ENCODE measurements around the gene GNB3. TPM values are rescaled to one million over a fixed set of nuclear protein-coding genes. Genes with fewer than 3 reads are reported as not detected.
A peak's percentile ranks its signal among the peaks of the same experiment; 100 is the strongest.

The GNB3 gene
- polyA plus RNA-seq, 3 donors from 2014 or later = not detected

DNA sequence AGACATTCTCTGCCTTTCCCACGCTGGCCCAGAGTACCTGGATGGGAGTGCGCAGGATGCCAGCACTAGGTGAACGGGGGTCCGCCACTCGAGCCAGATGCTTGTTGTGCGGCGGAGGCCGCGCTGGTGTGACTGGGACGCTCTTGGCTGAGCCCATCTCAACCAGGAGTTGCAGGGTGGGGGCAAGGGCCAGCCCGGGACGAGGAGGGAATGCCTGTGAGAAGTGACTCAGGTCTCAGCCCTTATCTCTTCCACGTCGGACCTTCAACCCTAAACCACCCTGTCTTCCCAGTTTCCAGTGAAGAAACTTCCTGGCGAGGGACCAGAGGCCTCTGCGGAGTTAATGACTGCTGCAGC is 10.0 kb downstream of the GNB3 start:
- peak overlapping the region in 2 of 6 donors; percentile 97 to 99 for H3K27ac Mint-ChIP-seq
- peaks cover 6 to 12% (median 10%) of the 10 kb centered on the region in 3 donors for H3K27me3 Mint-ChIP-seq (ENCODE audit: low read depth in 3 of 3)
- DNase-seq = no peak
- H3K4me3 Mint-ChIP-seq = peak overlapping the region in 4 of 5 donors; percentile 95 to 100 (median 96)
- H3K9me3 Mint-ChIP-seq = no peaks in the 10 kb centered on the region
- H3K36me3 Mint-ChIP-seq = peaks cover 0 to 4% (median 2%) of the 10 kb centered on the region in 3 donors
- H3K4me1 Mint-ChIP-seq = peaks cover 21 to 29% of the 10 kb centered on the region in 2 donors

DNA sequence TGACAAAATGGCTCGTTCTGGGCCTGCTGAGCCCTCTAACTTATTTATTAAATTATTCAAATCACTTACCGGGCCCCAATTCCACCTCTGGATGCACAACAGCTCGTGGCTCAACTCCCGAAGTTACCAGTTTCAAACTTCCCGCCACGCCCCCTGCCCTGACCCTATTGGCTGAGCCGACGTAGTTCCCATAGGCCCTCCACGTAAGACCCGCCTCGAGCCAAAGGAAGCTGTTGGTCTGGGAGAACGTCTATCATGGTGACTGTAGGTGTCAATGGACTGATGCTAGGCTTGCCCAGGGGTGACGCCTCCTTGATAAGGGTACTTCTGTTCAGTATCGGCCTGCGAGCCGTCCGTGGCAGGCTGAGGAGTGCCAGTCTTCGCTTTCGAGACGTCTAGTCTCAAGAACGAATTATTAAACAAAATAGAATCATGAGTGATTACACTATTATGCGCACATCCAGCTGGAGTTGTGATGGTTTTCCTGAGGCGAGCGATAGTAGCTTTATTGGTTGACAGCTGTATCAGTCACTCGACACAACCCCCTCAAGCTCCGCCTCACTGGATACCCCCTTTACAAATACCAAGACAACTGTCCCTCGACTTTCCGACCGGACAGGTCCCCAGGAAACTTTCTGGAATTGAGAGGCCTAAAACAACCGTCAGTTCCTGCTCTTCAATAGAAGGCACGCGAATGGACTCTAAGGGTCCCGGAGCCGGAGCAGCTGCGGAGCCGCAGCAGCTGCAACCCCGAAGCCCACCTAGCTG is 10.6 kb downstream of the GNB3 start, which contains the start of gene CDCA3:
CDCA3 (minus strand) TSS at position 134 of the 768 bp plus-strand sequence. CDS start 334 bp downstream, outside the sequence.
- Mint-ChIP-seq H3K27me3 (ENCODE audit: low read depth in 3 of 3) (peaks cover 6 to 14% (median 10%) of the 10 kb centered on the region in 3 donors), H3K36me3 (peaks cover 0 to 6% (median 4%) of the 10 kb centered on the region in 3 donors), H3K4me3 (peak within 1 kb of the TSS; percentile 92 to 100 (median 96)), H3K4me1 (peaks cover 21 to 29% of the 10 kb centered on the region in 2 donors), H3K9me3 (no peaks in the 10 kb centered on the region), H3K27ac (peak within 1 kb of the TSS; percentile 97 to 99 (median 98))
- DNase-seq = peak; percentile 90 to 94 (median 92)

GRCh38 chr12:6851921-6852650 is 11.4 kb downstream of the GNB3 start, which contains the start of gene USP5:
USP5 (plus strand) TSS chr12:6852150; CDS start chr12:6852180, 30 bp downstream.
- peak; percentile 98 to 99 (median 99) for DNase-seq
- peaks cover 0 to 7% (median 4%) of the 10 kb centered on the region in 3 donors for H3K36me3 Mint-ChIP-seq
- H3K4me3 Mint-ChIP-seq = peak within 1 kb of the TSS; percentile 92 to 100 (median 96)
- peaks cover 6 to 14% (median 10%) of the 10 kb centered on the region in 3 donors for H3K27me3 Mint-ChIP-seq (ENCODE audit: low read depth in 3 of 3)
- peak within 1 kb of the TSS; percentile 97 to 99 (median 98) for H3K27ac Mint-ChIP-seq
- H3K4me1 Mint-ChIP-seq = peaks cover 21 to 29% of the 10 kb centered on the region in 2 donors
- H3K9me3 Mint-ChIP-seq = no peaks in the 10 kb centered on the region

DNA sequence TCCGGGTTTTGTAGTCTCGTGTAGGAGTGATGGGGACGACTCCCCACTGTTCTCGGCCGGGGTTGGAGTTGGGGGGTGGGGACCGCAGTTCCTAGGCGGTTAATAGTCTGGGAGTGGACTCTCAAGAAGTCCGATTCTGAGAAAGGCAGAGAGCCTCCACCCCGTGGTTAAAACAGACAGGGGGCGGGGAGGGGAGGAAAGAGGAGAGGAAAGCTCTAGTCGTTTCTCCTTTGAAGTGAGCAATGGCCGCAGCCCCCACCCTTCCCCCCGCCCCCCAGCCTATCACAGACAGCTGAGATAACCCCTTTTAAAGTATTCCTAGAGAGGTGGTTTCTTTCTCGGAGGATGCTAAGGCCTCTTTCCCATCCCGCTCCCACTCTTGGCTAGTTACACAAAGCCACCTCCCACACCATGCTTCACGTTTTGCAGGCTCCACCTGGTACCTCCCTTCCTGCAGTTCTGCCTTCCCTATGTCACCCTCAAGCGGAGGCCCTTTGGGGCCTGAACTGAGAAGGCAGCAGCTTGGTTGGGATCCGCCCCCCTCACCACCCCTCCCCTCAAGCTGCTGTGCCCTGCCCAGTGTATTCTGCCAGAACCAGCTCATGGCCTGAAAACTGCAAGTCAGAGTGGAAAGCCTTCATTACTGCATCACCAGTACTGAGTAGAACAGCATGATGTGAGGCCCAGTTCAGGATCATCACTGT is 12.1 kb downstream of the GNB3 start:
- peaks cover 21 to 29% of the 10 kb centered on the region in 2 donors for H3K4me1 Mint-ChIP-seq
- H3K9me3 Mint-ChIP-seq = no peaks in the 10 kb centered on the region
- H3K36me3 Mint-ChIP-seq = peaks cover 7 to 14% (median 10%) of the 10 kb centered on the region in 3 donors
- DNase-seq = no peak
- peak overlapping the region; percentile 97 to 99 (median 98) for H3K27ac Mint-ChIP-seq
- peak overlapping the region; percentile 92 to 100 (median 96) for H3K4me3 Mint-ChIP-seq
- peaks cover 6 to 14% (median 10%) of the 10 kb centered on the region in 3 donors for H3K27me3 Mint-ChIP-seq (ENCODE audit: low read depth in 3 of 3)

DNA sequence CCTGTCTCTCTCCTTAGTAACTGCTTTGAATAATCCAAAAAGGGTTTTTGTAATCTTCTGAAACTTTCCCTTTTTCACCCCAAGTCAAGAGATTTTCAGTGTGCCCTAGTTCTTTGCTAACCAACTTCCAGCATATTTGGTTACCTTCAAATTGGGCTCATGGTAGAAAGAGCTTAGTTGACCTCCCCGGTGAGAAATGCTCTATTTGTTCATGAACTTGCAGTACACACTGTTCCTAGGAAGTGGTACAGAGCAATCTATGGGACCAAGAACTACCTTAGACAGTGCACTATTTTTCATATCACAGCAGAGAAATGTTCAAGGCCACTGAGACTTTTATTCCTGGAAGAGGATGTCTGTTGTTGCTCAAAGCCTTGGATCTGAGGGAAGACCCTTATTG is 12.9 kb downstream of the GNB3 start:
- Mint-ChIP-seq H3K36me3 (peaks cover 9 to 18% (median 15%) of the 10 kb centered on the region in 3 donors), H3K9me3 (no peaks in the 10 kb centered on the region), H3K27ac (peak overlapping the region in 5 of 6 donors; percentile 49 to 69 (median 56)), H3K27me3 (ENCODE audit: low read depth in 3 of 3) (peaks cover 6 to 14% (median 10%) of the 10 kb centered on the region in 3 donors), H3K4me1 (peaks cover 21 to 29% of the 10 kb centered on the region in 2 donors), H3K4me3 (peak overlapping the region; percentile 21 to 100 (median 95))
- no peak for DNase-seq

- Mint-ChIP-seq H3K27ac (peak overlapping the region in 1 of 6 donors; percentile 49), H3K27me3 (ENCODE audit: low read depth in 3 of 3) (peaks cover 6 to 14% (median 10%) of the 10 kb centered on the region in 3 donors), H3K9me3 (no peaks in the 10 kb centered on the region), H3K4me3 (peak overlapping the region in 1 of 5 donors; percentile 18), H3K4me1 (peaks cover 21 to 29% of the 10 kb centered on the region in 2 donors), H3K36me3 (peaks cover 9 to 18% (median 15%) of the 10 kb centered on the region in 3 donors)
- DNase-seq = no peak
Measured at GRCh38 chr12:6854036-6854435, 13.3 kb downstream of the GNB3 start.

DNA sequence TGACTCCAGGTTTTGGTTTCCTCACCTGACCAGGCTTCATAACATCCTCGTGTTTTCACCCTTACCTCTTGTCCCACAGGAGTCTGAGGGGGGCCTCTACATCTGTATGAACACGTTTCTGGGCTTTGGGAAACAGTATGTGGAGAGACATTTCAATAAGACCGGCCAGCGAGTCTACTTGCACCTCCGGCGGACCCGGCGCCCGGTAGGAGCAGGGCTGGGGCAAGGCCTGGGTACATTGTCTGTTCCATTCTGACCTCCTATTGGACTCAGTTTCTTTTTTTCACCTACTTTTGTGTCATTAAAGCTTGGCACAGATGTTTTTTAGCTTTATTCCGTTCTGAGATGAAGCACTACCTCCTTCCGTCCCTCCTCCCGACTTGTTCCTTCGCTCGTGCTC is 14.6 kb downstream of the GNB3 start:
- Mint-ChIP-seq H3K4me3 (no peak overlapping the region), H3K9me3 (no peaks in the 10 kb centered on the region), H3K27ac (no peak overlapping the region), H3K4me1 (peaks cover 21 to 29% of the 10 kb centered on the region in 2 donors), H3K27me3 (ENCODE audit: low read depth in 3 of 3) (peaks cover 6 to 10% (median 10%) of the 10 kb centered on the region in 3 donors), H3K36me3 (peaks cover 10 to 24% (median 16%) of the 10 kb centered on the region in 3 donors)
- DNase-seq = no peak

- Mint-ChIP-seq H3K27ac (no peak overlapping the region), H3K4me1 (peaks cover 0 to 4% of the 10 kb centered on the region in 2 donors), H3K27me3 (ENCODE audit: low read depth in 3 of 3) (peaks cover 0 to 3% (median 2%) of the 10 kb centered on the region in 3 donors), H3K36me3 (peaks cover 28 to 47% (median 38%) of the 10 kb centered on the region in 3 donors), H3K9me3 (no peaks in the 10 kb centered on the region), H3K4me3 (no peak overlapping the region)
- no peak for DNase-seq
Measured at GRCh38 chr12:6858799-6859198, 18.1 kb downstream of the GNB3 start.

- H3K36me3 Mint-ChIP-seq = peaks cover 30 to 53% (median 44%) of the 10 kb centered on the region in 3 donors
- H3K4me3 Mint-ChIP-seq = no peak overlapping the region
- peaks cover 0 to 3% (median 2%) of the 10 kb centered on the region in 3 donors for H3K27me3 Mint-ChIP-seq (ENCODE audit: low read depth in 3 of 3)
- no peaks in the 10 kb centered on the region for H3K4me1 Mint-ChIP-seq
- no peak overlapping the region for H3K27ac Mint-ChIP-seq
- DNase-seq = no peak
- no peaks in the 10 kb centered on the region for H3K9me3 Mint-ChIP-seq
Measured at GRCh38 chr12:6860116-6860515, 19.4 kb downstream of the GNB3 start.

GRCh38 chr12:6860942-6861341 is 20.2 kb downstream of the GNB3 start:
- Mint-ChIP-seq H3K36me3 (peaks cover 31 to 49% (median 41%) of the 10 kb centered on the region in 3 donors), H3K27ac (no peak overlapping the region), H3K4me3 (no peak overlapping the region)

DNA sequence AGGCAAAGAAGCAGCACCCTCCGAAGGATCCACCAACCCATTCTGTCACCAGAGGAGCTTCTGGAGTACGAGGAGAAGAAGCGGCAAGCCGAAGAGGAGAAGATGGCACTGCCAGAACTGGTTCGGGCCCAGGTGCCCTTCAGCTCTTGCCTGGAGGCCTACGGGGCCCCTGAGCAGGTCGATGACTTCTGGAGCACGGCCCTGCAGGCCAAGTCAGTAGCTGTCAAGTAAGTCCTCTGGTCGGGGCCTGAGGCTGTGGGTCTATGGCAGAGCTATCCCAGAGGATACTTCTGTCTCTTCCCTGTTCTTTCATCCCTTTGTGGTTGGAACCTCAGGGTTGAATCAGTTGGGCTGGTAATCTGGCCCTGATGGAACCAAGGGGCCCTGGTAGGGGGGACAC is 20.7 kb downstream of the GNB3 start:
- peaks cover 31 to 47% (median 41%) of the 10 kb centered on the region in 3 donors for H3K36me3 Mint-ChIP-seq

More at GRCh38 chr12:6860942-6861341, 20.2 kb downstream of the GNB3 start:
- Mint-ChIP-seq H3K9me3 (no peaks in the 10 kb centered on the region), H3K4me1 (no peaks in the 10 kb centered on the region), H3K27me3 (ENCODE audit: low read depth in 3 of 3) (peaks cover 0 to 2% (median under 1%) of the 10 kb centered on the region in 3 donors)
- DNase-seq = no peak

GRCh38 chr12:6863033-6863432 is 22.3 kb downstream of the GNB3 start:
- no peak overlapping the region for H3K4me3 Mint-ChIP-seq

More for the DNA sequence above, 20.7 kb downstream of the GNB3 start:
- DNase-seq = no peak
- Mint-ChIP-seq H3K4me3 (no peak overlapping the region), H3K27ac (no peak overlapping the region), H3K27me3 (ENCODE audit: low read depth in 3 of 3) (peaks cover 0 to 2% (median 0%) of the 10 kb centered on the region in 3 donors), H3K9me3 (no peaks in the 10 kb centered on the region), H3K4me1 (no peaks in the 10 kb centered on the region)

More at GRCh38 chr12:6863033-6863432, 22.3 kb downstream of the GNB3 start:
- H3K27me3 Mint-ChIP-seq (ENCODE audit: low read depth in 3 of 3) = peaks cover 2 to 4% (median 4%) of the 10 kb centered on the region in 3 donors
- DNase-seq = no peak
- peaks cover 23 to 38% (median 32%) of the 10 kb centered on the region in 3 donors for H3K36me3 Mint-ChIP-seq
- H3K4me1 Mint-ChIP-seq = peaks cover 8 to 11% of the 10 kb centered on the region in 2 donors
- no peaks in the 10 kb centered on the region for H3K9me3 Mint-ChIP-seq
- H3K27ac Mint-ChIP-seq = no peak overlapping the region
